ENCODE measurements around the gene NSD2.

NSD2 gene

GRCh38 chr4:1831331-1831730 is 39.9 kb upstream of the NSD2 start:
- no peak for TF ChIP-seq FOXP2 (optimal IDR thresholded peaks at IDR 0.05; ENCODE audit: borderline replicate concordance, extremely low read depth, extremely low read length, insufficient read depth)
- TF ChIP-seq SIN3A (IDR thresholded peaks at IDR 0.05; ENCODE audit: borderline replicate concordance, insufficient read depth, low read length), result no peak
- no peak for TF ChIP-seq REST (IDR thresholded peaks at IDR 0.05; ENCODE audit: insufficient read depth in 1 of 2, low read depth in 2 of 2, low read length in 2 of 2)
- no peak for TF ChIP-seq POLR2AphosphoS5 (IDR thresholded peaks at IDR 0.05; ENCODE audit: low read depth, low read length)
- no peak for TF ChIP-seq TAF1 (IDR thresholded peaks at IDR 0.05; ENCODE audit: borderline replicate concordance, insufficient read depth, low read length)

- TF ChIP-seq SIN3A (IDR thresholded peaks at IDR 0.05; ENCODE audit: borderline replicate concordance, insufficient read depth, low read length), result no peak
- TF ChIP-seq TAF1 (IDR thresholded peaks at IDR 0.05; ENCODE audit: borderline replicate concordance, insufficient read depth, low read length), result no peak
- no peak for TF ChIP-seq POLR2AphosphoS5 (IDR thresholded peaks at IDR 0.05; ENCODE audit: low read depth, low read length)
- no peak for TF ChIP-seq FOXP2 (optimal IDR thresholded peaks at IDR 0.05; ENCODE audit: borderline replicate concordance, extremely low read depth, extremely low read length, insufficient read depth)
- no peak for TF ChIP-seq REST (IDR thresholded peaks at IDR 0.05; ENCODE audit: insufficient read depth in 1 of 2, low read depth in 2 of 2, low read length in 2 of 2)
Observed at GRCh38 chr4:1832690-1833089, 38.5 kb upstream of the NSD2 start.

GRCh38 chr4:1833307-1834046 is 37.7 kb upstream of the NSD2 start:
- TF ChIP-seq REST (IDR thresholded peaks at IDR 0.05; ENCODE audit: insufficient read depth in 1 of 2, low read depth in 2 of 2, low read length in 2 of 2), result no peak
- TF ChIP-seq TAF1 (IDR thresholded peaks at IDR 0.05; ENCODE audit: borderline replicate concordance, insufficient read depth, low read length), result no peak
- TF ChIP-seq SIN3A (IDR thresholded peaks at IDR 0.05; ENCODE audit: borderline replicate concordance, insufficient read depth, low read length), result no peak
- no peak for TF ChIP-seq FOXP2 (optimal IDR thresholded peaks at IDR 0.05; ENCODE audit: borderline replicate concordance, extremely low read depth, extremely low read length, insufficient read depth)
- TF ChIP-seq POLR2AphosphoS5 (IDR thresholded peaks at IDR 0.05; ENCODE audit: low read depth, low read length), result no peak

GRCh38 chr4:1834047-1834775 is 37.0 kb upstream of the NSD2 start:
- TF ChIP-seq SIN3A (IDR thresholded peaks at IDR 0.05; ENCODE audit: borderline replicate concordance, insufficient read depth, low read length), result no peak
- TF ChIP-seq TAF1 (IDR thresholded peaks at IDR 0.05; ENCODE audit: borderline replicate concordance, insufficient read depth, low read length), result no peak
- TF ChIP-seq FOXP2 (optimal IDR thresholded peaks at IDR 0.05; ENCODE audit: borderline replicate concordance, extremely low read depth, extremely low read length, insufficient read depth), result no peak
- TF ChIP-seq REST (IDR thresholded peaks at IDR 0.05; ENCODE audit: insufficient read depth in 1 of 2, low read depth in 2 of 2, low read length in 2 of 2), result no peak
- no peak for TF ChIP-seq POLR2AphosphoS5 (IDR thresholded peaks at IDR 0.05; ENCODE audit: low read depth, low read length)

All from PFSK-1 (cell line).